Prostate gland (tissue), 2 donors: ENCODE results near the gene RBBP7.

ENCODE experiments used
- CTCF ChIP-seq, 4 experiments: fragments of 200-600 bp in 2 of 4; fragments of 450-650 bp in 2 of 4; sonication (generic) in 2 of 4; IDR thresholded peaks; 1 replicate in 3 of 4; 2 replicates in 1 of 4; pipeline ENCODE4 v1.5.1; 2016 to 2019; ENCODE audit warnings: antibody characterized with exemption in 4 of 4, mild to moderate bottlenecking in 2 of 4, moderate library complexity in 2 of 4
- POLR2A ChIP-seq: fragments of 450-650 bp; IDR thresholded peaks from one replicate; pipeline ENCODE4 v1.6.1; 2016; ENCODE audit warnings: antibody characterized with exemption, mild to moderate bottlenecking
- POLR2AphosphoS5 ChIP-seq: sonication (generic); formaldehyde crosslinking; IDR thresholded peaks from one replicate; pipeline ENCODE4 v1.6.1; 2017; ENCODE audit warnings: antibody characterized with exemption

DNA sequence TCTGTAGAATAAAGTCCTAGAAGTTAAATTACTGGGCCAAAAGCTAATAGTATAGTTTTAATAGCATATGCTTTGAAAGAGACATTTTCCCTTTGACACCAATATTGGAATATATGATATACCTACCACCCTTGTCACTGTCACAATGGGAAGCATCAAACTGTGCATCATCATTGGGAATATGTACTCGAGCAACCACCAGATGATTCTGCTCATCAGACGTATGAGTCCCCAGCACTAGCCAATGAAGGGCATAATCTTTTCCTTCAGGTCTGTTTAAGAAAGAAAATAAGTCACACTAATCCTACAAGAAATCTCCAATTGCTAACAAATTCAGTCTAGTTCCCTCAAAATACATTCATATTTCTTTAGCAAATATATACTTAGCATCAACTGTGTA lies 7.3 kb downstream of the RBBP7 start:
- TF ChIP-seq POLR2AphosphoS5: no peak
- TF ChIP-seq CTCF (IDR thresholded peaks at IDR 0.05): no peak
- TF ChIP-seq POLR2A: no peak
